GM19455 (cell line): Measurements from ENCODE around the gene TFF1.

ENCODE experiments used
- ATAC-seq: cut with Tn5 transposase; IDR thresholded peaks from one replicate; pipeline ENCODE4 v1.9.1; 2021; ENCODE audit not compliant: unreplicated experiment

Gene TFF1

DNA sequence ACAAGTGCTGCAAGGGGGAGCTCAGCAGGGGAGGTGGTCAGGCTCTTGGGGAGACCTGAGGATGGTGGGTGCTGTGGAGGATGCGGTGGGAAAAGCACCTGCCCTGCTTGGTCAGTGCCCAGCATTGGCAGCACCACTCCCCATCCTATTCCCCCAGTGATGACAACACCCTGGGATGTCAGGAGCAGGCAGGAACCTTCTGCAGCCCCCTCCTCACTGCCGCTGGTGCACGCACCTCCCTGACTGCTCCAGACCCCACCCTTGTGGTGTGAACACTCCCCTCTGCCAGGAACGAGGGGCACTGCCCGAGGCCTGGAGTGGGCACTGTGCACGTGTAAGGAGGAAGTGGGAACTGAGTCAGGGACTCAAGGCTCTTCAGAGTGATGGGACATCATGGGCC is 17.0 kb upstream of the TFF1 start:
- ATAC-seq = no peak

DNA sequence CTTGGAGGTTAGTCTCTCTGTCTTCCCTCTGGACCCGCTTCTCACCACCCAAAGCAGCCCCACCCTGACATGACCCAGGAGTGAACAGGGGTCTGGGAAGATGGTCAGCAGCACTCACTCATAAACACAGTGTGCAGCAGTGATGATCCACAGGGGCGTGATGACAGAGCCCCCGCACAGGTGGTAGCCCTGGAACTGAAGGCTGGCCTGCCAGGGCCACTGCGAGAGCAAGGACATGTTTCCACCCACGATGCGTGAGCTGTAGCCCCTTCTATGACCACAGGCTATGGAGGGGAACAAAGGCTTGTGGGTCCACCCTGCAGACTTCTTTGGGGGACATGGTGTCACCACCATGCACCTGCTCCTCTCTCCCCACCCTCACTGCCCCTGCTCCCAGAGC is 16.6 kb upstream of the TFF1 start:
- ATAC-seq = no peak

DNA sequence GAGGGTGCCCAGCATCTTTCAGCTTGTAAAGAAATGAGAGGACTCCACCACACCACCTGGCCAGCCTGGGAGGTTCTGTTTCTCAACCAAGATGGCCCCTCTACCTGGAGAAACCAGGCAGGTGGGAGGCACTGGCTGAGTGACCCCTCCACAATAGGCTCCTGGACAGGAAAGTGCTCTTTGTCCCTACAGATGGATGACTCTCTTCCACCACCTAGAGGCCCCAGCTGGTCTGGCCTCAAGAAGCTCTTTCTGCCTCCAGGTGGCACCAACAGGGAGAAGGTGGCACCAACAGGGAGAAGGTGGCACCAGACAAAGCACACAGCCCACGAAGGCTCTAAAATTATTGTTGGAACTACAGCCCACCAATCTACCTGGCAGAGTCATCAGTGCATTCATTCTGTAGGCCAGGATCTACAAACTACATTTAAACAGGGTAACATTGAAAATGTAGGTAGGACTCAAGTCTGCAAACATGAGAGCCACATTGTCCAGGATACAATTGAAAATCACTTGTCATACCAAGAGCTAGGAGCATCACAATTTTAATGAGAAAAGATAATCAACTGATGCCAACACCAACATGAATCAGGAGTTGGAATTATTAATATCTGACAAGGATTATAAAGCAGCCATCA is 15.1 kb upstream of the TFF1 start:
- no peak for ATAC-seq

DNA sequence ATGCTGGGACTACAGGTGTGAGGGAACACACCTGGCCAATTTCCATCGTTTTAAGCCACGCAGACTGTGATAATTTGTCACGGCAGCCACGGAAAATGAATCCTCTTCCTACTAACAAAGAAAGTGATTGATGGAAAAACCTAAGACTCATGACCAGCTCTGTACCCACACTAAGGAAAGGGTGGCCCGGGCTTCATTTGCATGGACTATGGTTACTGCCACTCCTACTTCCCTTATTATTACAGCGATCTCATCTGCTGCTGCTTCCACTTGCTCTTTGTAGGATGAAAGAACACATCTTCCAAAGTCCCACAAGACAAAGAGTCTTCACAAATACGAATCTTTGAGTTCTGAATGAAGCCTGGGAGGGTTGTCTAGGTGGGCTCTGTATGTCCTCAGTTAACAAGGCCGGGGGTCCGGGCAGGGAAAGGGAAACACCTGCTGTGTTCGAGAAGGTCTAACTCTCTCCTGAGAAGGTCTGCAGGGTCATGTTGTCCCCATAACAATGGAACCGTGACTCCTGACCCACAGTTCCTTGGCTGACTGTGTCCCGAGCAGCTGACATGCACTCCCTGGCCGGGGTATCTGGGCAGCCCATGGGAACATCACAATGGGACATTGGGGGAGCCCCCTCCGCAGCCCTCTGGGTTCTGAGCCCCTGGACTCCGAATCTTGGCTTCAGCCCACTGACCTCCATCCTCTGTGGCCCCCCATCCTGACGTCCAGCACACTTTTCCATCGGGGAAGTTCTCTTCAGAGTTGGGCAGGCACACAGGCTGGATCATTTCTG is 13.3 kb upstream of the TFF1 start:
- no peak for ATAC-seq

DNA sequence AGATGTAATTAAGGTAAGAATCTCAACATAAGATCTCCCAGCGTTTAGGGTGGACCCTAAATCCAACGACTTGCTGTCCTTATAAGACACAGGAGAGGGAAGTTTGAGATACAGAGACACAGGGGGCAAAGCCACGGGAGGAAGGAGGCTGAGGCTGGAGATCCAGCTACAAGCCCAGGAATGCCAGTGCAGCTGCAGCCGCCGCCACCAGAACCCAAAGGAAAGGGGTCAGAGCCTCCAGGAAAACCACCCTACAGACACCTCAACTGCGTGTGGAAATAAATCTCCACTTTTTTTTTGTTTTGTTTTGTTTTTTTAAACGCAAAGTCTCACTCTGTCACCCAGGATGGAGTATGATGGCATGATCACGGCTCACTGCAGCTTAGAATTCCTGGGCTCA is 12.1 kb upstream of the TFF1 start:
- no peak for ATAC-seq

DNA sequence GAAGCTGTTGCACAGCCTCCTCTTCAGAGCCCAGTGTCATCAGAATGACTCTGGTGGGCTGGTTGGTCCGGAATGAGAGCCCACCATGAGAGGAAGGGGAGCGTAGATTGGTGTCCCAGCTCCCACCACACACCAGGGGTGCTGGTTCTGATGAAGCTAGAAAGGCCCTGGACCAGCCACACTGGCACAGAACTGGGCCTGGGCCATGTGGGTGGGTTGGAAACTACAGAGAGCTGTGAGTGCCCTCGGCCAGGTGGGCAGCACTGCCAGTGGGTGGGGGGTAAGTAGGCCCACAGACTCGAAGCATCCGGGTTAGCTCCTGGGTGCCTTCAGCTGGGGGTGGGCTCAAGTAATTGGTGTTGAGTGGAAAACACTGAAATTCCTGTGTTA is 11.6 kb upstream of the TFF1 start:
- no peak for ATAC-seq

DNA sequence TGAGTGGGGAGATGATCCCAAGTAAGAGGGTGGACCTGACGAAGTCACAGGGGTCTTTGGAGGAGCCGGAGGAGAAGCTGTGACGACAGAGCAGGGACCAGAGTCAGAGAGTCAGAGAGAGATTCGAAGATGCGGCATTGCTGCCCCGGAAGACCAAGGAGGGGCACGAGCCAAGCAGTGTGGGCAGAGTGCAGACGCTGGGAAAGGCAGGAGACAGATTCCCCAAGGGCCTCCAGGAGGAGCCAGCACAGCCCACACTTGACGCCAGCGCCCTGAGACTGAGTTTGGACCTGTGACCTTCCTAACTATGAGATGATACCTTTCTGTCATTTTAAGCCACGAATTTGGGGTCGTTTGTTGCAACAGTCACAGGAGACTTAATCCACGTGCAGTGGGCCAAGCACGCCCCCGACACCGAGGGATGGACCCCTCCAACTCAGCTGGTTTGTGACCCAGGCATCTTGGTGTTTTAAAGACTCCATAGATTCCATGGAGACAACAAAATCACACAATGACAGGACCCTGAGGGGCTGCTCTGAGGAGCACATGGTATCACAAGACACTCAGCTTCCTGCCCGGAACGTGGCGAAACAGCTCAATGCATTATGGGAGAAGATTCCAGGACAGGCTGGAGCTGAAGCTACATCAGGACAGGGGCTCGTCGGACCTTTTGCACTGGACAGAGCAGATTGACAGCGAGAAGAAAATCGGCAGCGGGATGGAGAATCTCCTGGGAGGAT is 11.0 kb upstream of the TFF1 start:
- ATAC-seq = no peak

DNA sequence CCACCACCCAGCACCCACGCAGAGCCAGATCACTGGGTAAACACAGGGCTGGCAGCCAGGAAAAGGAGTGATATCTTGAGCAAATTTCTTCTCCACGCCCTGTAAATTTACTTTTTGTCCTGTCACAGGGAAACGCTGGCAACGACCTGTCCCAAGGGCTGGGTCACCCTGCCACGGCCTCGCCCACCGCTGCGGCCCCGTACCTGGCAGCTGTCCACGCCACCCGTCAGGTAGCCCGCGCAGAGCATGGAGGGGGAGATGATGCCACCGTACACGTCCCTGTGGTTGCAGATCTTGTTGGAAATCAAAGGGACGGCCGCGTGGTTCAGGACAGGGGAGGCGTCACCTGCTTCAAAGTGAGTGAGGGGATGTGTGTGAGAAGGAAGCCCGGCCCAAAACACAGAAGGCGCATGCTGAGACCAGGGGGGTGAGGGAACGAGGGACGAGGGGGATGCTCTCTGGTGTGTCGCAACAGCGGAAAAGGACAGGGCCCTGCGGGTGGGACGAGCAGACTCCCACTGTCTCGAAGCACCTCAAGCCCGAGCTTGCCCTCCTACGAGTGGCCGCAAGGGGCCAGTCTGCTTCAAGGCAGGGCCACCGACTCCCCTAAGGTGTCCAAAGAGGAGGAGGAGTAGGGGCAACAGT is 10.1 kb upstream of the TFF1 start:
- no peak for ATAC-seq

DNA sequence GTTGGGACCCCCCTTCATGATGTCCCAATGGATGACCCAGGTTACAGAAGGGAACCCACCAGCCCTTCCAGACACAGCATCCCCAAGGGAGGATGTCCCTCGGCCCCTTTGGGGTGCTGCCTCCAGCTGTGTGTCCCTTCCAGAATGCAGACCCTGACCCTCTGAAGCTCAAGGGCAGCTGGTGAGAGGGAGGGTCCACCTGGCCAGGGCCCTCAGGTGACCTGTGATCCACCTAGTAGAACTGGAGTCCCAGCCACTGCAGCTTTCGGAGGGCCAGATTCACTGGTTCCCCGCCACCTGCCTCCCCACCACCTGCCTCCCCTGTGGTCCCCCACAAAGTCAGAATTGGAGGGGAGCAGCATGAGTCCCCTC is 9.6 kb upstream of the TFF1 start:
- no peak for ATAC-seq

DNA sequence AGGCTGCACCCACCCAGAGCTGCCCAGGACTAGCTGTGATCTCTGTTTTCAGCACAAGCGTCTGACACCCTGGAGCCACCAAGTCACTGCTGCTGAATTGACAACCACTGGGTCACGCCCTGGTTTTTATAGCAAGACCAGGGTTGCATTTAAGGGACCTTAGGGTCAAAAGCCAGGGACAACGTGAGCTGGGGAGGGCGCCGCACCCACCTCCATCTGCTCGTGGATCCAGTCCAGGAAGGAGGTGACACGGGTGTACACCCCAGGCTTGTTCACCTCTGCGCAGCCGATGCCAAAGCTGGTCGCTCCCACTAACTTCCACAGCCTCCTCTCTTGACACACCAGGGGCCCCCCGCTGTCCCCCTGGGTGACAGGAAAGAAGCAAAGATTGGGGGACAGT is 9.2 kb upstream of the TFF1 start:
- no peak for ATAC-seq

DNA sequence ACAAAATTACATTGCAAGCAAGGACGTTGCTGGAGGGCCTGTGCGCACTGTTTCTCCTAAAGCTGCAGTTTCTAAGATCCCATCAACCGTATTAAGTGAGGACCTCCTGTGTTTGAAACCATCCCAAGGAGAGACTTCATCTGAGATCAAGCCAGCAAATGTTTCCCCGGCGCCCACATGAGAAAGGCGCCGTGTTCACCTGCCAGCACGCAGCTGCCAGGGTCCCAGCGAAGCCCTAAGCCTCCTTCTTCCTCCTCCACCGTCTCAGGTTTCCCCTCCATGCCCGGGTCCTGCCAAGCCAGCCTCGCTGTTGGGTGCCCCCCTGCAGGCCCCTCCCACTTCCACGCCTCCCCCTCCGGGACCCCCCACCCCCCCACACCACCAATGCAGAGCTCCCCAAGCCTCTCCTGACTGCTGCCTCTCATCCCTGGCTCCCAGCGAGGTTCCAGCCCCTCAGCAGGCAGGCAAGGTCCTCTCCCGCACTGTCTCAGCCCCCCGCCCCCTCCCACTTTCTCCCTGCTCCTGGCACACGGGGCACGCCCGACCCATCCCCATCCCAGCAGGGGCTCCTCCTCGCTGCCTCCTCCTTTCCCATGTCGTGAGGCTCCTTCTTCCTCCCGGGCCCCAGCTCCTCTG is 8.6 kb upstream of the TFF1 start:
- ATAC-seq = no peak

DNA sequence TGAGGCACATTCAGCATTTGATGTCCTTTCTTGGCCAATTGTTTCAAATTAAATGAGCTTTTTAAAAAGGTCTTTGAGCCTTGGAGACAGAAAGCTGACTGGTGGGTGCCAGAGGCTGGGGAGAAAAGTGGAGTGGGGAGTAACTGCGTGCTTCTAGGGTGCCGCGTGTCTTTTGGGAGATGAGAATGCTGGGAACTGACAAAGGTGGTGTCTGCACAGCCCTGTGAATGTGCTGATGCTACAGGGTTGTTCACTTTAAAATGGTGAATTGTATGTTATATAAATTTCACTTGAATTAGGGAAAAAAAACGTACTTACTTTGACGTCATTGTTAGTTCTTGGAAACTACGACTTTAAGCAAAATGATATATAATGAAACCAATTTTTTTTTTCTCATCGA is 8.1 kb upstream of the TFF1 start:
- ATAC-seq = no peak

DNA sequence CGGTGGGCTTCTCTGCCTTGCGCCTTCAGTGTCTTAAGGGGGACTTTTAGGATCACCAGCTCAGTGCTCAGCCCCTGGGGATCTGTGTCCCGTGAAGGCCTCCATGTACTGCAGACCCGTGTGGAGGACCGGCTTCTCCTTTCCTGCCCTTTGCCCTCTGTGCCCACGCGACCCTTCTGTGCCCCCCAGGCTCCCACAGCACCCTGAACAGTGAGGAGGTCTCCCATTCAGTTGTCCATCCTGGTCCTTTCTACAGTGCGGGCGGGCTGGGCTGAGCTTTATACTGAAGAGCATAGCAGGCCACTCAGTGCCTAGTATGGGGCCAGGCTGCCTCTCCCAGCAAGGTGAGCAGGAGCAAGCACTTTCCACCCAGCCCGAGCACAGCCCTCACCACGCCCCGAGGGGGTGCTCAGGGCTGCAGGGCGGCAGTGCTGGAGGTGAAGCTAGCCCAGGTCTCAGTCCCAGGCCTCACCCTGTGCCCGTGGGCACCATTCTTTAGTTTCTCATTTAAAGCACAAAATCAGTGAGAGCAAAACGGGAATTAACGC is 7.6 kb upstream of the TFF1 start:
- ATAC-seq = no peak

DNA sequence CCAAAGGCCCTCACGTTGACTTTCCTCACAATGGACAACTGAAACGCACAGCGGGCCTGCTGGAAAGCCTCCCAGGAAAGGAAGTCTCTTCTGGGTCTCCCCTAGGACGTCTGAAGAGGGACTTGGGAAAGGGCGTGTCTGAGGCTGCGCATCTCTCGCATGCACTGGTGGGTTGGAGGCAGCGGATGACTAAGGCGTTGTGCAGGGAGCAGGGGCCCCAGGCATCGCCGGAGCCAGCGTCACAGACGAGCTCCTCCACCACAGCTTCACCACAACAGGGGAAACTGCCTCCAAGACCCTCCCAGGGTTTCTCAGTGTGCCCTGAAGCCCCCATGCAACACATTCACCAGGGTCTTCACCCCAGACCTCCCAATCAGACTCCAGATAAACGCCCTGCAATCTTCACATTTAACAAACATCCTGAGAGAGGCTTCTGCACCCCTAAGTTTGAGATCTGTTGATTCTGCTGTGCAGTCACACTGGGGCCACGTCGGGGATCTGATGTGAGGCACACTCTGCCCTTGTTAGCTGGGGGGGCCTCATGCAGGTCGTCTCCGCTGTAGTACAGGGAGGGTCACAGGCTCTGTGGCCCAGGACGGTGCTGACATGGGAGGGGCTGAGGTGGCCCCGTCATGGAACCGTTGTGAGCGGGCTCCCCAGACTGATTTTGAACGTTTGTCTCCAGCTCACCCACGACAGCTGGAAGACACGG is 7.0 kb upstream of the TFF1 start:
- no peak for ATAC-seq

DNA sequence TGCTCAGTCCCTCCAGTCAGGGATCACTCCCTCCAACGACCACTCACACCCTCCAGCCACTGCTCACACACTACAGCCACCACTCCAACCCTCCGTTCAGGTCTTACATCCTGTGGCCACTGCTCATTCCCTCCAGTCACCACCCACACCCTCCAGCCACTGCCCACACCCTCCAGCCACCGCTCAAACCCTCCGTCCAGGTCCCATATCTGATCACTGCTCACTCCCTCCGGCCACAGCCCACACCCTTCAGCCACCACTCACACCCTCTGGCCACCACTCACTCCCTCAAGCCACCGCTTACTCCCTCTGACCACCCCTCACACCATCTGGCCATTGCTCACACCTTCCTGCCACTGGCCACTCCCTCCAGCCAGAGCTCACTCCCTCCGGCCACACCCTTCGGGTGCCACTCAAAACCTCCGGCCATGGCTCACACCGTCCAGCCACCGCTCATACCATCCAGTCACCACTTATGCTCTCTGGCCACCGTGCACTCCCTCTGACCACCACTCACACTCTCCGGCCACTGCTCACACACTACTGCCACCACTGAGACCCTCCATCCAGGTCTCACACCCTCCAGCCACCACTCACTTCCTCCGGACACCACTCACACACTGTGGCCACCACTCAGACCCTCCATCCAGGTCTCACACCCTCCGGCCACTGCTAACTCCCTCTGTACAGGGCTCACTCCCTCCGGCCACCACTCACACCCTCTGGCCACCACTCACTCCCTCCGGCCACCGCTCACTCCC is 4.7 kb upstream of the TFF1 start:
- ATAC-seq = no peak

DNA sequence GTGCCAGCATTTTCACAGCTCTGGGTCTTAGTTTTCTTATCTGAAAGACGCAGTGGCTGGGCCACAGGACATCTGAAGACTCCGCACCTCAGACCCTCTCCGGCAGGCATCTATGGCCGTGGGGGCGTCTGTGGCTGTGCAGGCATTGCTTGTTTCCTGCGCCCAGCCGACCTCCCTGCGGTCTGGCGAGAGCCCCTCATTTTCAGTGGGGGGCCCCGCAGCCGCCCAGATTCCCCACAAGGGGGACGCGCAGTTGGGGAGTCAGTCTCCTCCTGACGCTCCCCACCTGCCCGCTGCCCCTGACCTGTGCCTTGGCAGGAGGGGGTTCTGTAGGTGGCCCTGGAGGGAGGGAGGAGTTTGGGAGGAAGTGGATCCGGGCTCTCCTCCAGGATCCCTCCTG is 3.5 kb upstream of the TFF1 start:
- ATAC-seq = no peak

DNA sequence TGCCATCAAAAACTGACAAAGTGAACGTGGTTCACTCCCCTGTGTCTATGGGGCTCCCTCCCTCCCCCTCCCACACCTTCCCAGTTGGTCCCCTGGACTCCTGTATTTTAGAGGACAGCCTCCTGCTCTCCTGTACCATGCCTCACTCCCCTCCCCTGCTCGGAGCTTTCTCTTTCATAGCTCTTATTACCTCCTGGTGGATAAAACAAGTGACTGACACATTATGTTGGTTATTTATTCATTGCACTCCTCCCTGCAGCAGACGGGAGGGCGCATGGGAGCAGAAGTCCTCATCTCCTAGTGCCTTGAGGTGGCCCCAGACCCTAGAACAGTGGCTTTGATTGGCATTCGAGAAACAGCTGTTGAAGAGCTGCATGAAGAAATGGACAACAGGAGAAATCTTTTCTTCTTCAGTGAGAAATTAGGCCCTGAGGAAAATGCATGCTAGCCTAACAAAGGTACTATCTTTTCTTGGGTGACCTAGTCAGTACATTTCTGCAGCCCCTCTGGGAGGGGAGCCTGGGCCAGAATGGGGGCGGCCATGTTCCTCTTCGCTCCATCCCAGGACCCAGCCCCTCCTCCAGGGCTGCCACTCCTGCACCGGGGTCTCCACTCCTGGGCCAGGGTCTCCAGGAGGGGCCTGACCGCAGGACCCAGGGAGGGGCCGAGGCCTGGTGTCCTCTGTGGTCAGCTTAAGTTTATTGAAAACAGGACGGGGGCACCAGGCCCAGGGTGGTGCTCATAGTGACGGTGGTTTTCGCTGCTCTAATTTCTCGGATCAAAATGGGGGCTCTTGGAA is 1.2 kb upstream of the TFF1 start:
- ATAC-seq = no peak

DNA sequence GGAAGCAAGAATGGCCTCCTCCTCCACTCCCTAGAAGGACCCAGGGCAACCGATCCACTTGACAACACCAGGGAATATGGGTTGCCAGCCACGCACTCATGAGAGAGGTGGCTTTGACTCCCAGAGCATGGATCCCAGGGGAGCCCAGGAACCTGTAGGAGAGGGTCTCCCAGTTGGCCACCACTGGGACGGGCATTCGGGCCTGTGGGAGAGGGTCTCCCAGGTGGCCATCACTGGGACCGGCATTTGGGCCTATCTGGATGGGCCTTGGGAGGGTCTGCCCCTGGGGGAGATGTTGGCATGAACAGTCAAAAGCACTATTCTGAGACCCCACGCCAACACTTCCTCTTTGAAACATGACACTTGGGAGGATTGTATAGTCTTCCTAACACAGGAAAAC is 565 bp downstream of the TFF1 start:
- ATAC-seq = no peak

DNA sequence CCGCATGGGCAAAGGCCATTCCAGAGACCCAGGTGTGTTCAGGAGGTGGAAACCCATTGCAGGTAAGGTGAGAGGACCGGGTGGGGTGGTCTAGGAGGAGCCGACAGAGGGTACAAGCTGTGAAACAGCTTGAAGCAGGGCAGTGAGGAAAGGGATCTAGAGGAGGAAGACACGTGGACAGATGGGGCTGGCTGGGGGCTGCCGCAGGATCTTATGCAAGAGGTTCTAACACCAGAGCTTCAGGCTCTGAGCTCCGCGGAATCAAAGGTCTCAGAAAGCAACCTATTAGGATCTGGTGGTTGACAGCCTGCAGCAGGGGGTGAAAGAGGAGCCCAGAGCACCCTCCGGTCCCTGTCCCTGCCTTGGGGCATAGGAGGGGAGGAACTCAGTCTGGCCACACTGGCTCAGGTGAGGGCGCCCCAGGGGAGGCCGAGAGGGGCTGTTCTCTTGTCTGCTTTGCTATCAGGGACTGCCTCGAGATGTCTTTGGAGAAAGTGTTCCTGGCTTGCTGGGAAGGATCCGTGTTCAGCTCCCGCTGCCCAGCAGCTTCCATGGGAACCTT is 1.9 kb downstream of the TFF1 start:
- ATAC-seq = no peak
